ENCODE data around the gene IGF1R.

GRCh38 chr15:98737721-98738120 is 89.4 kb downstream of the IGF1R start:
- no peak for TF ChIP-seq POLR2AphosphoS5 (IDR thresholded peaks at IDR 0.05)
- TF ChIP-seq EP300 (IDR thresholded peaks at IDR 0.05) = no peak
